ENCODE data around the gene HOOK1.
A peak's percentile ranks its signal among the peaks of the same experiment; 100 is the strongest.

- TF ChIP-seq EP300 (IDR thresholded peaks at IDR 0.05; ENCODE audit: low read depth): no peak
- TF ChIP-seq CTCF (IDR thresholded peaks at IDR 0.05): peak; percentile 38 to 89 (median 57)
These were observed 64.8 kb downstream of the HOOK1 start for GRCh38 chr1:59879574-59879973.

Data from transverse colon (tissue), 3 donors.